HG03521 (cell line): ENCODE measurements around the gene CSNK1E.
A peak's percentile ranks its signal among the peaks of the same experiment; 100 is the strongest.
"Not testable (repeated sequence)": the region's sequence is repeated elsewhere in the genome, so short reads cannot be mapped to it uniquely, and the experiment has no call there.

Experiments used
- ATAC-seq: cut with Tn5 transposase; IDR thresholded peaks from one replicate; pipeline ENCODE4 v1.9.1; 2021; ENCODE audit warnings: mild to moderate bottlenecking, moderate library complexity; ENCODE audit not compliant: unreplicated experiment

CSNK1E gene

DNA sequence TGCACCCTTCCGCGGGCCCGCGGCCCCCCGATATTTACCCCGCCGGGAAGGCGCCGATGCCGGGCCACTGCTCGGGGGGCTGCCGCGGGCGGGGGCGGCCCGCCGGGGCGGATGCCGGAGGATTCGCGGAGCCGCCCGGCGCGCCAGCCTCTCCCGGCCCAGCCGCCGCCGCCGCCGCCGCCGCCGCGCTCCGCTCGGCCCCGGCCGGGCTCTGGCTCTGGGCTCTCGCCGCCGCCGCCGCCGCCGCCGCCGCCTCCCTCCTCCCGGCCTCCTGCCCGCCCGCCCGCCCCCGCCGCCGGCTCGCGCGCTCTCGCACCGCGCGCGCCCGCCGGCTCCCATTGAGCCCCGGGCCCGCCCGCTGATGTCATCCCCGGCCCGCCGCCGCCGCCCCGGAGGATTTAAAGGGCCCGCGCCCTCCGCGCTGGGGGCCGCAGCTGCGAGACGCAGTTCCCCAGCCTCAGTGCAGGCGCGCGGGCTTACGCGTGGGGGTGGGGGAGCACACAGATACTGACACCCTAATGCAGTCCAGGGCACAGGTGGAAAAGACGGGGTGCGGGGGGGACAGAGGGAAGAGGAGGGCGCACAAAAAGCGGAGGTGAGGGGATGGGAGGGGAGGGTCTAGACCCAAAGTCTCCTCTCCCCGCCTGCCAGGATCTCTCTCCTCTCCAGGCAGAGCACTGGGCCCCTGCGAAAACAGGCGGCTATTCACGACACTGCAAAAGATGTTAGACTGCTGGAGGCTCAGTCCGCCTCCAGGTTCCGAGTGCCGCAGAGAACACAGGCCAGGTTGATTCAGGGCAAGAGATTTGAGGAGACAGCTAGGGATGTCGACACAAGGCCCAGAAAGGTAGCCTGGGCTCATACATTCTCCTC lies at the start of gene CSNK1E:
Gene CSNK1E (minus strand): TSS at position 312 of the 873 bp plus-strand sequence. CDS start 3,276 bp downstream, outside the sequence.
- ATAC-seq = peak; percentile 47

DNA sequence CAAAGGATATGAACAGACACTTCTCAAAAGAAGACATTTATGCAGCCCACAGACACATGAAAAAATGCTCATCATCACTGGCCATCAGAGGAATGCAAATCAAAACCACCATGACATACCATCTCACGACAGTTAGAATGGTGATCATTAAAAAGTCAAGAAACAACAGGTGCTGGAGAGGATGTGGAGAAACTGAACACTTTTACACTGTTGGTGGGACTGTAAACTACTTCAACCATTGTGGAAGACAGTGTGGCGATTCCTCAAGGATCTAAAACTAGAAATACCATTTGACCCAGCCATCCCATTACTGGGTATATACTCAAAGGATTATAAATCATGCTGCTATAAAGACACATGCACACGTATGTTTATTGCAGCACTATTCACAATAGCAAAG lies 48.6 kb upstream of the CSNK1E start:
- not testable (repeated sequence) for ATAC-seq

DNA sequence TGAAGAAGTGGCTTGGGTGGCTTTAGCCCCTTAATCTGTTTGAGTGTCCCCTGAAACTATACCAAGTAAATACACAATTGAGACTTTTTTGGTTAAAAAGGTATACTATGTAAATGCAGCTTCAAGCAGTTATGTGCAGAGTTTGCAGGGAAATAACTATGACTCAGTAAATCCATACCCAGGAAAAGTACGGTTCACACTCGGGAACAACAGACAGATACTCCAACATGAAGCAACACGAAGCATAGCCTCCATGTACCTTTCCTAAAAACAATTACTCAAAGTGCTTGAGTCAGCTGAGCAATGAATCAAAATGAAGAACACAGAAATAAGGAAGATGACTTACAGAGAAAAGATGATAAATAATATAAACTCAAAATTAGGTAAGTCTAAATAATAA lies 47.9 kb upstream of the CSNK1E start:
- not testable (repeated sequence) for ATAC-seq

DNA sequence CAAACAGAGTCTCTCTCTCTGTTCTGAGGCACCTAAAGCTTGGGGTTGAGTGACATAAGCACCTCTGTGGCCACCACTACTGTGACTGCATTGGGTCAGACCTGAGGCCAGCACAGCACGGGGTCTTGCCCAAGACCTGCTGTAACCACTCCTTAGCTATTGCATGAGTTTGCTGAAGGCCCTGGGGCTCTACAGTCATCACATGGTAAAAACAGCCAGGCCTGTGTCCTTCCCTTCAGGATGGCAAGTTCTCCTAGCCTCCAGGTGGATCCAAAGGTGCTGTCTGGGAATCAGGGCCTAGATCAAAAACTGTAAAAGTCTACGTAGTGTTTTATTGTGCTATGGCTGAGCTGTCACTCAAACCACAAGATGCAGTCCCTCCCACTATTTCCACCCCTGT lies 43.3 kb upstream of the CSNK1E start:
- not testable (repeated sequence) for ATAC-seq

DNA sequence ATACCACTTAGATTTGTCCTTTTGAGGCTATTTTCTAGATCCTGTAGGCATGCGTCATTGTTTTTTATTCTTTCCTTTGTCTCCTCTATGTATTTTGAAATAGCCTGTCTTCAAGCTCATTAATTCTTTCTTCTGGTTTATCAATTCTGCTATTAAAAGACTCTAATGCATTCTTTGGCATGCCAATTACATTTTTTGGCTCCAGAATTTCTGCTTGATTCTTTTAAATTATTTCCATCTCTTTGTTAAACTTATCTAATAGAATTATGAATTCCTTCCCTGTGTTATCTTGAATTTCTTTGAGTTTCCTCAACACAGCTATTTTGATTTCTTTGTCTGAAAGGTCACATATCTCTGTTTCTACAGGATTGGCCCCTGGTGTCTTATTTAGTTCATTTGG lies 42.6 kb upstream of the CSNK1E start:
- ATAC-seq = not testable (repeated sequence)

DNA sequence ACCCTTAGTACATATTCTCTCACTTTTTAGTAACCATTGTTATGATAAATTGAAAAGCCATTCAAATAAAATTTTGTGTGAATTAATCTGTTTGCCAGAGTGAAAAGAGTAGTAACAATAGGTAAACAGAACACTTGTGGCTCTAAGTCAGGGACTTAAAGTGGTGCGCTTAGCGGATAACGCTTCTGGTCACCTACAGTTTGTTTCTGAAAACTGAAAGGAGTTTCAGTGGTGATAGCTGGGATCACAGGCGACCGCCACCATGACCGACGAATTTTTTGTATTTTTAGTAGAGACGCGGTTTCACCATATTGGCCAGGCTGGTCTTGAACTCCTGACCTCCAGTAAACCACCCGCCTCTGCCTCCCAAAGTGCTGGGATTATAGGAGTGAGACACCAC lies 40.7 kb upstream of the CSNK1E start:
- ATAC-seq = not testable (repeated sequence)

DNA sequence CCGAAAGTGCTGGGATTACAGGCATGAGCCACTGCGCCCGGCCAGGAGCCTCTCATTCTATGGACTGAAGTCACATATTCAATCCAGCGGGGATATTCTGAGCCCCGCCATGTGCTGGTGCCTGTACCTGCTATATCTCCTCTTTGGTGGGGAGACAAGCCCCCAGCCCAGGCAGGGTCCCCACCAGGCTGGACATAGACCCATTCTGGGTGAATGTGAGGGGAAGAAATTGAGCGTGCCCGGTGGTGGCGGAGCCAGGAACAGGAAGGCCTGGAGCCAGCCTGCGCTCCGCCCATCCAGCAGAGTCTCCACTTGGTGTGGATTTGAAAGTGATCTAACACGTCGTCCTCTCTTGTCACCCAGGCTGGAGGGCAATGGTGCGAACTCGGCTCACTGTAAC lies 38.0 kb upstream of the CSNK1E start:
- ATAC-seq = no peak

DNA sequence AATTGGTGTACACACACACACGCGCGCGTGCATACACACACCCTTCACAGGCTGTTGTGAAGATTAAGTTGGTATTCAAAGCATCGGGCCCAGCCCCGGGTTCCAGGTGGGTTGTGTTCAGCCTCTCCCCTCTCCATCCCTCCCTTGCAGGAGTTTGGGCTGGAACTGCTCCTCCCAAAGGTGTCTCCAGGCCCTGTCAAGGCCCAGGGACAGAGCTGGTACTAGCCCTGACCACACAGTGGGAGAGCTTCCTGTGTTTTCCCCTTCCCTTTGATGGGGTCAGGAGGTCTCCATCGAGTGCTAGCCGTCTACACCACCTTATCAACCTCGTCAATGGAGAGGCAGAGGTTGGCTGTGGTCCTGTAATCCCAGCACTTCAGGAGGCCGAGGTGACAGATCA lies 36.5 kb upstream of the CSNK1E start:
- ATAC-seq = no peak

DNA sequence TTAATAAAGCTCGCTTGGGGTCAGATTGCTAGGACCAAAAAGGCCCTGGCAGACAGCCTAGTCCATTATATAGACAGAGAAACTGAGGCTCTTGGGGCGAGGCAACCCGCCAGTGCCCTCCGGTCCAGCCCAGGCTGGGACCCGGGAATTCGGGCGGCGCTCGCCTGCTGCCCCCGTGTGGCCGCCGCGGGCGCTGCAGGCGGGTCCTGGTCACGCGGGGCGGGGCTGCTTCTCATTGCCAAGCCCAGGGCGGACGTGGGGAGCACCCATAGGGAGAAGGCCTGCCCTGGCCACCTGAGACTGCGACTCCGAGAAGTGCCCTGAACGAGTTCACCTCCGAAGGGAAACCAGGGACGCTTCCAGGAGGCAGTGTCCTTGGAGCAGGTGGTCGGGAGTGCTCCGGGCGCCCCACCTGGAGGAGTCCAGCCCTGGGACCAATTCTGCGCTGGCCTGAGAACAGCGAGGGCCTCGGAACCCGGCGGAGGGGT lies 36.0 kb upstream of the CSNK1E start:
- ATAC-seq = no peak

DNA sequence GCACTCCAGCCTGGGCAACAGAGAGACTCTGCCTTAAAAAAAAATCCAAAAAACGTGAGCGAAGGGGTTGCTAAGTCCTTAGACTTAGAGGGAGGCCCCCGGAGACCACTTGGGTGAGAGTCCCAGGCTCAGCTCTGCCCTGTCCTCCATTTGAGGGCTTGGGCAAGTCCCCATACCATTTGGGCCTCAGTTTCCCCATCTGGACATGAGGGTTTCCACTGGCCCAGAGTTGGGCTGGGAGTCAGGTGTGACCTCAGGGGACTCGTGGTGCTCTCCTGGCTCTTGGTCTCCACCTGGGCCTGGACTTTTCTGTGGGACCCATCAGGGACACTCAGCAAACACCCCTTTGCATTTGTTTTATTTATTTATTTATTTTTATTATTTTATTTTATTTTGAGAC lies 35.2 kb upstream of the CSNK1E start:
- no peak for ATAC-seq

DNA sequence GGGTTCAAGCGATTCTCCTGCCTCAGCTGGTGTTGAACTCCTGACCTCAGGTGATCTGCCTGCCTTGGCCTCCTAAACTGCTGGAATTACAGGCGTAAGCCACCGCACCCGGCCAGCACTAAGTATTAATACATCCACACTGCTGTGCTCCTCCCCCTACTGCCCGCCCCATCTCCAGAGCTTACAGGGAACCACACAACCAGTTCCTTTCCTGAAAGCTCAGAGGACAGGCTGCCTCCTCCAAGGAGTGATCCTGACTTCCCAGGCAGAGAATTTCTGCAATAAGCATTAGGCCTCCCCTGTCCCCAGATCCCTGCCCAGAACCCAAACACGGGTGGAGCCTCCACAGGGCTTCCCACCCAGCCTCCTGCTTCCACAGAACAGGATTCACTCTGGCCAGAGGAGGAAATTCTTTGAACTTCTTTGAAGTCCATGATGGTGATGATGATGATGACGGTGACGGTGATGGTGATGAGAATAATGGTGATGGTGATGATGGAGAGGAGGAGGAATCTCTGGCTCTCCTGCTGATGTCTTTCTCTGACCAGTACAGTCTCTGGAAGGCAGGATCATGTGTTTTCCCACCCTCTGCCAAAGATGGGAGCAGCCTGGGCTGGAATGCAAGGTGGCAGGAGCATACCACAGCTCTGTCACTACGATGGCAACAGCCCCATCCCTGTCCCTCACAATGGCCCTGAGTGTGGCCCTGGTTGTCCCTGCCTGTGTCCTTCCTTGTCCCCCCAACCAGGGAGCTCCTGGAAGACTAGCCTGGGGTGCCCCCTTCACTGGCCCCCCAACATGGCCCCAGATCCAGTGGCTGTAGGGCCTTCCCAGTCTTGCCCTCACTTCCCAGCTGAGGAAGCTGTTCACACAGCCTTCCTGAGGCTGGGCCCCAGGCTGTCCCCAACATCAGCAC lies 33.5 kb upstream of the CSNK1E start:
- ATAC-seq = no peak

DNA sequence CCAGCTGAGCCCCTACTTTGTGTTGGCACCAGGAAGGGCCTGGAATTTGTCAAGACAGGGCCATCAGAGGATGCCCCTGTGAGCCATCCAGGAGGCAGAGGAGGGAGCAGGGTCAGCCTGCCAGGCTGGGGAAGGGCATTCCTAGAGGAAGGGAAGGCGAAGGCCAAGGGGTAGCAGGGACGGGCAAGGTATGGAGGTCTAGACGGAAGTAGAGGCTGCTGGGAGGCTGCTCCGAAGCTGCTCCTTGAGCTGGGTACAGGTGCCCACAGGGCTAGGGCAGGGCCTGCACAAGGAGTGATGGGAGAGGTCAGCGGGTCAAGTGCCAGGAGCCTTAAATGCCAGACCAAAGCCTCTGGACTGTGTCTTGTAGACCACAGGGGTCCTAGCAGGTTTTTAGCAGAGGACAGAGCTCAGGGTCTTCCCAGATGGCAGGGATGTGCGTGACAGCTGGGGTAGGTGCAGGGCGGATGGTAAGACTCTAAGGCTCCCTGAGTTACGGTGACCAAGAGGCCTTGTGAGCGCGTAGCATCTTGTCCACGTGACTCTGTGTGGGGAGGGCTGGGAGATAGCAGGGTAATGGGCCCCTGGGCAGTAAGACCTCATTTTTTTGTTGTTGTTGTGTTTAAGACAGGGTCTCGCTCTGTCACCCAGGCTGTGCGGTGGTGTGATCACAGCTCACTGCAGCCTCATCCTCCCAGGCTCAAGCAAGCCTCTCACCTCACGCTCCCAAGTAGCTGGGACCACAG lies 31.7 kb upstream of the CSNK1E start:
- no peak for ATAC-seq

DNA sequence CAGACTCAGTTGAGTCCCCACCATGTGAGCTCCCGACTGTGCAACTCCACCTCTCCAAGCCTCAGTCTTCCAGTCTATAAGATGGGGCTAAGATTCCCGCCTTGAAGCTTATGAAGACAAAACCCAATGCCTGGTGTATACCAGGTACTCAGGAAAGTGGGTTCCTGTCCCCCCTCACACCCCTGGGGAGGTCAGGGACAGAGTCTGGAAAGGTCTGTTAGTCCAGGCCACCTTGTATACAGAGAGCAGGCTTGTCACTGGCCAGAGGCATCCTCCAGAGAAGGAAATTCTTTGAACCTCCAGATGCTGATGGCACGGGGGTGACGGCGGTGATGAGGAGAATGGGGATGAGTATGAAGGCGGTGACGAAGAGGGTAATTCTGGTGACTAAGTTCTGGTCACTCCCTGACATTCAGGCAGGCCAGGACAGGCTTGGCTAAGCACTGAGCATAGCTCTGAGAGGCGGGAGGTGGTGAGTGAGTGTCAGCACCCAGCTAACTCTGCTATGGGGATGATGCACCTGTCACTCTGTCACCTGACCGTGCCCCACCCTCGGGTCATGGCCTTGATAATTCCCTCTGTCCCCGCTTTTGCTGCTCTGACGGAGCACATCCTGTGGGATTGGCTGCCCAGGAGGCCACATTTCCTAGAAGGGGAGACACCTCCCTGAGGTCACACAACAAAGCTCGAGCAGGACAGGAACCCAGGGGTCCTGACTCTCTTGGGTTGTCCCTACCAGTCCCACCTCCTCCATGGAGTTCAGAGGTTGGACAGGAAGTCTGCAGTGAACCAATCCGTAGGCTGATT lies 30.9 kb upstream of the CSNK1E start:
- no peak for ATAC-seq

DNA sequence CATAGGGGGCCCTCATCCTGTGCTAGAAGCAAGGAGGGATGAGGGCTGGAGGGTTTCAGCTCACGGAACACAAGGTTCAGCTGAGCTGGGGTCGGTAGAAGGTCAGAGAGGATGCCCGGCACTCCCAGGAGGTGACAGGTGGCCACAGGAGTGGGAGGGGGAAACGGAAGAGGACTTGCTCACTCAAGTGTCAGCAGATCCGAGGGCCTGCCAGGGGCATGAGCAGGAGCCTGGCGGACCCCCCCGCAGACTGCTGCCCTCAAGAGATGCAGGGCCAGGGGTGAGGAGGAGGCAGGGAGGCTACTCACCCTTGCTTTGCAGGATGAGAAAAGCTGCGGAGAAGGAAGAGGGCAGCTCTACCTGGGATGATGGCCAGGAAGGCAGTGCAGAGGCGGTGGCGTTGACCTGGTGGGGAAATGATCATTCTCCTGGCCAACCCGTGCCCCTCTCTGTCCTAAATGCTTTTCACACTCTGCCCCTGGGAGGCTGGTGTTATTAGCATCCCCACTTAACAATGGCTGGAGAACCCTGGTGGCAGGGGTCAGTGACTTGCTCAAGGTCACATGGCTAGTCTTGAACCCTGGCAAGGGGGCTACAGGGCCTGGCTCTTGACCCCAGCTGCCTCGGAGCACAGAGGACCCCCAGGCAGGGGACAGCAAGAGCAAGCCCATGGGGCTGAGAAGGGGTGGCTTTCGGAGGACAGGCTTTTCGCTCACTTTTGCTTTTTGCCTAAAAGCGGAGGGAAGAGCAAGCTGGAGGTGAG lies 30.1 kb upstream of the CSNK1E start:
- no peak for ATAC-seq

DNA sequence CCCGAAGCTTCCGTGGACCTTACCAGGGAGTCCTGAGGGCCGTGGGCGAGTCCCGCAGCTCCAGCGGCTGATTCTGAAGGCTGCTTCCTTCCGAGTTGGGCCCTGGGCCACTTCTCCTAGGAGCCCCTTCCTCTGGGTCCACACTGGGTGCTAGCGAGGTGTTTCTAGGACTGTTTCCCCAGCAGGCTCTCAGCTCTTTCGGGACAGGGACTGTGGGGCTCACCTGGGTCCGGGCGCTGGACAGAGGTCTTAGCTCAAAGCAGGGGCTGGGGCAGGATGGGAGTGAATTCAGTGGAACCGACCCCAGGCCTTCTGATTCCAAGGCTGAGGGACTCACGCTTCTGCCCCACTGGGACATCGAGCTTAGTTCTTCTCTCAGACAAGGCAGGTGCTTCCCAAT lies 29.3 kb upstream of the CSNK1E start:
- no peak for ATAC-seq

DNA sequence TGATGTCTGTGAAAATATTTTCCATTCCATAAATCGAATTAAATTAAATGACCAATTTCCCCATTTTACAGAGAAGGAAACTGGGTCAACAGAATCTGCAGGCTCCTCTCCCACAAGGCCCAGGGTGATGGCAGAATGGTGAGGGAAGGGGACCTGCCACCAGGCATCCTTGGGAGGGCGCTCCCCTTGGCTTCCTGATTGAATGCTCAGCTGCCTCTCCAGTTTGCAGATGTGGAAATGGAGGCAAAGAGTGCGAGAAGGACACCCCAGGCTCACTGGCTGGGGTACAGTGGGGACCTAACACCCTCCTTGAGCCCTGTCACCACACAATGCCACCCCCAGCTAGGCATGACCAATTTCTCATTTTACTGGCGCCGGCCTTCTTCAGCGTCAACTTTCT lies 28.5 kb upstream of the CSNK1E start:
- ATAC-seq = no peak

DNA sequence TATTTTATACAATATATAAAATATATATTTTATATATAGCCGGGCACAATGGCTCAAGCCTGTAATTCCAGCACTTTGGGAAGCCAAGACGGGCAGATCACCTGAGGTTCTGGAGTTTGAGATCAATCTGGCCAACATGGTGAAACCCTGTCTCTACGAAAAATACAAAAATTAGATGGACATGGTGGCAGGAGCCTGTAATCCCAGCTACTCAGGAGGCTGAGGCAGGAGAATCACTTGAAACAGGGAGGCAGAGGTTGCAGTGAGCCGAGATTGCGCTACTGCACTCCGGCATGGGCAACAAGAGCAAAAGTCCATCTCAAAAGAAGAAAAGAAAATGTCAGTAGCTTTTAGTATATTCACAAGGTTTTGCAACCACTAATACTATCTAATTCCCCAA lies 22.7 kb upstream of the CSNK1E start:
- not testable (repeated sequence) for ATAC-seq

DNA sequence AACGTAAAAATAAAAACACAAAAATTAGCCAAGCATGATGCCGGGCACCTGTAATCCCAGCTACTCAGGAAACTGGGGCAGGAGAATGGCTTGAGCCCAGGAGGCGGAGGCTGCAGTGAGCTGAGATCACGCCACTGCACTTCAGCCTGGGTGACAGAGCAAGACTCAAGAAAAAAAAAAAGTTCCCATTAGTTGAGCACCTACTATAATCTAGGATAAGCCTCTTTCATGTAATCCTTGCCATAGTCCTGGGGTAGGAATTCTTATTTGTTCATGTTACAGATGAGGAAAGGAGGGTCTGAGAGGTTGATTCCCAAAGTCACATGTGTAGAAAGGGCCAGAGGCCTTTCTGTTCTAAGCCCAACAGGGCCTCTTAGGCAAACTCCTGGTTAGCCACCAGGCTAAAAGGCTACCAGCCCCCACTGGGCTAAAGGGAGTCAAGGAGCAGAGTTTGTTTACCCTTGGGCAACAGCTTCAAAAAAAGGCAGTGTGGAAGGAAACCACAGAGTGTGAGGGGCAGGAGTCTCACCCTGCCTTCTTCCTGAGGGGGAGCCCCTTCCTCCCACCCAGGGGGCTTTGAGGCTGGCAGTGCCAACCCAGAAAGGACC lies 21.6 kb upstream of the CSNK1E start:
- no peak for ATAC-seq

DNA sequence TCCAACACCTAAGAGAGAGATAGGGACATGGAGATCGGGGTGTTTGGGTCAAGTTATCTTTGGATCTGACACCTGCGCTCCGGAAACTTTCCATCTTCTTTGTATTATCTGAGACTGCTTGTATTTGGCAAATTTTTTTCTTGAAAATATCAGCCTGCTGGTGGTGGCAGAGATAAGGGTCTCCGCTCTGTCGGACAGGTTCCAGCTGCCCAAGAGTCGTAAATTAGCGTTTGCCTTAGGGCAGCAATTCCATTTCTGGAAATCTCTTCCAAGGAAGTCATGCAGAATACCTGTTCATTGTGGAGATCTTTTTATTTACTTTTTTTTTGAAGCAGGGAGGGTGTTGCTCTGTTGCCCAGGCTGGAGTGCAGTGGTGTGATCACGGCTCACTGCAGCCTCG lies 19.5 kb upstream of the CSNK1E start:
- no peak for ATAC-seq
